HepG2 (cell line): ENCODE measurements around the gene THADA.

Experiments
- EP300 ChIP-seq, 3 experiments: sonication (generic) in 1 of 3; formaldehyde crosslinking in 1 of 3; IDR thresholded peaks; 2 replicates each; pipeline versions ENCODE4 v1.5.1 to v1.6.1; 2011 to 2020; ENCODE audit warnings: low read depth in 2 of 3, low read length in 2 of 3, borderline replicate concordance in 1 of 3, improper control_type of control experiment in 1 of 3, mild to moderate bottlenecking in 1 of 3, missing genetic modification reagents in 1 of 3, moderate library complexity in 1 of 3
- MEIS1 ChIP-seq: sonication (generic); formaldehyde crosslinking; IDR thresholded peaks from 2 replicates; pipeline ENCODE4 v1.9.0; 2021; ENCODE audit warnings: mild to moderate bottlenecking, missing genetic modification reagents, moderate library complexity, borderline replicate concordance
- SMAD1 ChIP-seq: sonication (generic); formaldehyde crosslinking; IDR thresholded peaks from 2 replicates; pipeline ENCODE4 v1.4.0; 2020; ENCODE audit warnings: missing genetic modification reagents, low read depth, mild to moderate bottlenecking, borderline replicate concordance
- ZNF7 ChIP-seq: IDR thresholded peaks from 2 replicates; pipeline ENCODE4 v1.6.1; 2016; ENCODE audit warnings: missing biosample characterization, missing genetic modification reagents
- TF ChIP-seq, protein P1 (sequence below): sonication (generic); formaldehyde crosslinking; IDR thresholded peaks from 2 replicates; pipeline ENCODE4 v1.5.1; 2020; ENCODE audit warnings: mild to moderate bottlenecking, missing genetic modification reagents, borderline replicate concordance
- TF ChIP-seq, protein P2 (sequence below): sonication (generic); formaldehyde crosslinking; IDR thresholded peaks from 2 replicates; pipeline ENCODE4 v1.4.0; 2020; ENCODE audit warnings: missing genetic modification reagents, borderline replicate concordance
- TF ChIP-seq, protein P3 (sequence below): sonication (generic); formaldehyde crosslinking; IDR thresholded peaks from 2 replicates; pipeline ENCODE4 v1.5.0; 2020; ENCODE audit warnings: mild to moderate bottlenecking, missing genetic modification reagents
- TF ChIP-seq, protein P4 (sequence below): sonication (generic); formaldehyde crosslinking; IDR thresholded peaks from 2 replicates; pipeline ENCODE4 v1.5.0; 2020; ENCODE audit warnings: mild to moderate bottlenecking, missing genetic modification reagents, moderate library complexity

DNA sequence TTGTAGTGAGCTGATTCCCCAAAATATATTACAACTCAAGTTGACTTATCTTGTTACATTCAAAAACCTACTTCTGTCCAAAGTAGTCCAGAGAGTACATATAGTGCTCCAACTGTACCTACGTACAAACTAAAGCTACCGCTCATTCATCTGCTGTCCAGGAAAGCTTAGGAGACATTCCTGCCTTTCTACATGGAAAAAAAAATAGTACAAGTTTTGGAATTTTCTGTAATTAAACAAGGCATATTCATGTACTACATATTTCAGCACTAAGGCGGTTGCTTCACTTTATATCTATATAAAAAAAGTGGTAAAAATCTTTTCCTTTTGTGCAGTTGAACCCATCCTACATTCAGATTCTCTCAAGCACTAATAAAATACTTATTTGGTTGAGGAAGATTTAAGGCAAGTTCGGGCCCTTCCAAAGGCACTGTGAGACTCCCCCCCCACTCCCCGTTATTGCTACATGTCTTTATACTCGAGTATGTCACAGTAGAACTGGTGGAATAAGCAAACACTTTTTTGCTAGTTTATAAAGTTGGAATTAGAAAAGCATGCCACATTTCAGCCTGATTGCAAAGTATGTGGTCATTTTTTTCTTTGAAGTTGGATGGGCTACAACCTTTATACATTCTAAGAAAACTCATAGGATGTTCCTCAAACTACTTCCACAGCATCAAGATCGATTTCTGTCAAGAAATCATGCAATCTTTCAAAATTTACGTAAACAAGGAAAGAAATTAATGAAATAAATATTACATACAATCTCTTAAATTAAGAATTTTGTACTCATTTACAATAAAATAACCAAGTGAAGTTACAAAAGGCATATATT, 373.1 kb downstream of the THADA start:
- TF ChIP-seq EP300 (IDR thresholded peaks at IDR 0.05; ENCODE audit: low read depth in 2 of 2, low read length in 2 of 2) (no peak), EP300 (CRISPR knock-in tag; IDR thresholded peaks at IDR 0.05; ENCODE audit: borderline replicate concordance) (no peak), ZNF7 (CRISPR knock-in tag) (no peak), MEIS1 (CRISPR knock-in tag) (no peak), SMAD1 (CRISPR knock-in tag) (no peak)
- TF ChIP-seq, protein P1, sequence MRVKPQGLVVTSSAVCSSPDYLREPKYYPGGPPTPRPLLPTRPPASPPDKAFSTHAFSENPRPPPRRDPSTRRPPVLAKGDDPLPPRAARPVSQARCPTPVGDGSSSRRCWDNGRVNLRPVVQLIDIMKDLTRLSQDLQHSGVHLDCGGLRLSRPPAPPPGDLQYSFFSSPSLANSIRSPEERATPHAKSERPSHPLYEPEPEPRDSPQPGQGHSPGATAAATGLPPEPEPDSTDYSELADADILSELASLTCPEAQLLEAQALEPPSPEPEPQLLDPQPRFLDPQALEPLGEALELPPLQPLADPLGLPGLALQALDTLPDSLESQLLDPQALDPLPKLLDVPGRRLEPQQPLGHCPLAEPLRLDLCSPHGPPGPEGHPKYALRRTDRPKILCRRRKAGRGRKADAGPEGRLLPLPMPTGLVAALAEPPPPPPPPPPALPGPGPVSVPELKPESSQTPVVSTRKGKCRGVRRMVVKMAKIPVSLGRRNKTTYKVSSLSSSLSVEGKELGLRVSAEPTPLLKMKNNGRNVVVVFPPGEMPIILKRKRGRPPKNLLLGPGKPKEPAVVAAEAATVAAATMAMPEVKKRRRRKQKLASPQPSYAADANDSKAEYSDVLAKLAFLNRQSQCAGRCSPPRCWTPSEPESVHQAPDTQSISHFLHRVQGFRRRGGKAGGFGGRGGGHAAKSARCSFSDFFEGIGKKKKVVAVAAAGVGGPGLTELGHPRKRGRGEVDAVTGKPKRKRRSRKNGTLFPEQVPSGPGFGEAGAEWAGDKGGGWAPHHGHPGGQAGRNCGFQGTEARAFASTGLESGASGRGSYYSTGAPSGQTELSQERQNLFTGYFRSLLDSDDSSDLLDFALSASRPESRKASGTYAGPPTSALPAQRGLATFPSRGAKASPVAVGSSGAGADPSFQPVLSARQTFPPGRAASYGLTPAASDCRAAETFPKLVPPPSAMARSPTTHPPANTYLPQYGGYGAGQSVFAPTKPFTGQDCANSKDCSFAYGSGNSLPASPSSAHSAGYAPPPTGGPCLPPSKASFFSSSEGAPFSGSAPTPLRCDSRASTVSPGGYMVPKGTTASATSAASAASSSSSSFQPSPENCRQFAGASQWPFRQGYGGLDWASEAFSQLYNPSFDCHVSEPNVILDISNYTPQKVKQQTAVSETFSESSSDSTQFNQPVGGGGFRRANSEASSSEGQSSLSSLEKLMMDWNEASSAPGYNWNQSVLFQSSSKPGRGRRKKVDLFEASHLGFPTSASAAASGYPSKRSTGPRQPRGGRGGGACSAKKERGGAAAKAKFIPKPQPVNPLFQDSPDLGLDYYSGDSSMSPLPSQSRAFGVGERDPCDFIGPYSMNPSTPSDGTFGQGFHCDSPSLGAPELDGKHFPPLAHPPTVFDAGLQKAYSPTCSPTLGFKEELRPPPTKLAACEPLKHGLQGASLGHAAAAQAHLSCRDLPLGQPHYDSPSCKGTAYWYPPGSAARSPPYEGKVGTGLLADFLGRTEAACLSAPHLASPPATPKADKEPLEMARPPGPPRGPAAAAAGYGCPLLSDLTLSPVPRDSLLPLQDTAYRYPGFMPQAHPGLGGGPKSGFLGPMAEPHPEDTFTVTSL (CRISPR knock-in tag) = no peak
- TF ChIP-seq, protein P2, sequence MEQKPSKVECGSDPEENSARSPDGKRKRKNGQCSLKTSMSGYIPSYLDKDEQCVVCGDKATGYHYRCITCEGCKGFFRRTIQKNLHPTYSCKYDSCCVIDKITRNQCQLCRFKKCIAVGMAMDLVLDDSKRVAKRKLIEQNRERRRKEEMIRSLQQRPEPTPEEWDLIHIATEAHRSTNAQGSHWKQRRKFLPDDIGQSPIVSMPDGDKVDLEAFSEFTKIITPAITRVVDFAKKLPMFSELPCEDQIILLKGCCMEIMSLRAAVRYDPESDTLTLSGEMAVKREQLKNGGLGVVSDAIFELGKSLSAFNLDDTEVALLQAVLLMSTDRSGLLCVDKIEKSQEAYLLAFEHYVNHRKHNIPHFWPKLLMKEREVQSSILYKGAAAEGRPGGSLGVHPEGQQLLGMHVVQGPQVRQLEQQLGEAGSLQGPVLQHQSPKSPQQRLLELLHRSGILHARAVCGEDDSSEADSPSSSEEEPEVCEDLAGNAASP (CRISPR knock-in tag) = no peak
- TF ChIP-seq, protein P3, sequence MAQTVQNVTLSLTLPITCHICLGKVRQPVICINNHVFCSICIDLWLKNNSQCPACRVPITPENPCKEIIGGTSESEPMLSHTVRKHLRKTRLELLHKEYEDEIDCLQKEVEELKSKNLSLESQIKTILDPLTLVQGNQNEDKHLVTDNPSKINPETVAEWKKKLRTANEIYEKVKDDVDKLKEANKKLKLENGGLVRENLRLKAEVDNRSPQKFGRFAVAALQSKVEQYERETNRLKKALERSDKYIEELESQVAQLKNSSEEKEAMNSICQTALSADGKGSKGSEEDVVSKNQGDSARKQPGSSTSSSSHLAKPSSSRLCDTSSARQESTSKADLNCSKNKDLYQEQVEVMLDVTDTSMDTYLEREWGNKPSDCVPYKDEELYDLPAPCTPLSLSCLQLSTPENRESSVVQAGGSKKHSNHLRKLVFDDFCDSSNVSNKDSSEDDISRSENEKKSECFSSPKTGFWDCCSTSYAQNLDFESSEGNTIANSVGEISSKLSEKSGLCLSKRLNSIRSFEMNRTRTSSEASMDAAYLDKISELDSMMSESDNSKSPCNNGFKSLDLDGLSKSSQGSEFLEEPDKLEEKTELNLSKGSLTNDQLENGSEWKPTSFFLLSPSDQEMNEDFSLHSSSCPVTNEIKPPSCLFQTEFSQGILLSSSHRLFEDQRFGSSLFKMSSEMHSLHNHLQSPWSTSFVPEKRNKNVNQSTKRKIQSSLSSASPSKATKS (CRISPR knock-in tag) = no peak
- TF ChIP-seq, protein P4, sequence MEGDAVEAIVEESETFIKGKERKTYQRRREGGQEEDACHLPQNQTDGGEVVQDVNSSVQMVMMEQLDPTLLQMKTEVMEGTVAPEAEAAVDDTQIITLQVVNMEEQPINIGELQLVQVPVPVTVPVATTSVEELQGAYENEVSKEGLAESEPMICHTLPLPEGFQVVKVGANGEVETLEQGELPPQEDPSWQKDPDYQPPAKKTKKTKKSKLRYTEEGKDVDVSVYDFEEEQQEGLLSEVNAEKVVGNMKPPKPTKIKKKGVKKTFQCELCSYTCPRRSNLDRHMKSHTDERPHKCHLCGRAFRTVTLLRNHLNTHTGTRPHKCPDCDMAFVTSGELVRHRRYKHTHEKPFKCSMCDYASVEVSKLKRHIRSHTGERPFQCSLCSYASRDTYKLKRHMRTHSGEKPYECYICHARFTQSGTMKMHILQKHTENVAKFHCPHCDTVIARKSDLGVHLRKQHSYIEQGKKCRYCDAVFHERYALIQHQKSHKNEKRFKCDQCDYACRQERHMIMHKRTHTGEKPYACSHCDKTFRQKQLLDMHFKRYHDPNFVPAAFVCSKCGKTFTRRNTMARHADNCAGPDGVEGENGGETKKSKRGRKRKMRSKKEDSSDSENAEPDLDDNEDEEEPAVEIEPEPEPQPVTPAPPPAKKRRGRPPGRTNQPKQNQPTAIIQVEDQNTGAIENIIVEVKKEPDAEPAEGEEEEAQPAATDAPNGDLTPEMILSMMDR (CRISPR knock-in tag) = no peak
